HCT116 (cell line): Measurements from ENCODE around the gene UFSP2.

ENCODE experiments used
- ATF3 ChIP-seq: IDR thresholded peaks from 2 replicates; pipeline ENCODE4 v1.6.1; 2012
- CTCF ChIP-seq, 3 experiments: fragments of 200-600 bp in 1 of 3; sonication (generic) in 1 of 3; IDR thresholded peaks in 2 of 3; conservative IDR thresholded peaks in 1 of 3; 2 replicates each; pipeline ENCODE4 v1.5.1; 2012 to 2017; ENCODE audit warnings: low read depth in 2 of 3, low read length in 2 of 3, antibody characterized with exemption in 1 of 3, borderline replicate concordance in 1 of 3, control low read depth in 1 of 3, mild to moderate bottlenecking in 1 of 3, mixed read lengths in 1 of 3, mixed run types in 1 of 3, moderate library complexity in 1 of 3; ENCODE audit not compliant: insufficient read depth in 1 of 3
- MAX ChIP-seq: IDR thresholded peaks from 2 replicates; pipeline ENCODE4 v1.6.1; 2012
- POLR2AphosphoS5 ChIP-seq: IDR thresholded peaks from 2 replicates; pipeline ENCODE4 v1.6.1; 2011; ENCODE audit warnings: mild to moderate bottlenecking, low read depth, low read length, moderate library complexity
- RAD21 ChIP-seq: IDR thresholded peaks from 2 replicates; pipeline ENCODE4 v1.6.1; 2012; ENCODE audit warnings: low read depth, mild to moderate bottlenecking
- REST ChIP-seq: IDR thresholded peaks from 2 replicates; pipeline ENCODE4 v1.6.1; 2012; ENCODE audit warnings: low read depth
- ZNF274 ChIP-seq: fragments of 200-500 bp; sonication (Bioruptor generic); IDR thresholded peaks from 2 replicates; pipeline ENCODE4 v1.6.1; 2014; ENCODE audit warnings: mild to moderate bottlenecking, low read depth, low read length, inconsistent platforms

- TF ChIP-seq ATF3 (no peak), CTCF (IDR thresholded peaks at IDR 0.05 in 2 of 3, conservative IDR thresholded peaks at IDR 0.05 in 1 of 3; ENCODE audit: borderline replicate concordance in 1 of 3, insufficient read depth in 1 of 3, low read depth in 2 of 3, low read length in 2 of 3) (no peak), MAX (no peak), RAD21 (no peak), ZNF274 (no peak), REST (no peak), POLR2AphosphoS5 (no peak)
These were observed 63.9 kb downstream of the UFSP2 start for GRCh38 chr4:185361872-185362271.
